Measurements from ENCODE around the gene OR11H7. TPM values are rescaled to one million over a fixed set of nuclear protein-coding genes. Genes with fewer than 3 reads are reported as not detected.
"Not testable (repeated sequence)": the region's sequence is repeated elsewhere in the genome, so short reads cannot be mapped to it uniquely, and the experiment has no call there.

The OR11H7 gene
- total RNA-seq, 4 donors from 2014 or later = not detected

GRCh38 chr14:20190596-20190995, 38.2 kb upstream of the OR11H7 start, which contains the start of gene OR11G2:
Gene OR11G2, plus strand, starts transcription at chr14:20190896. Its CDS starts 6,542 bp downstream, at chr14:20197438.
- Histone ChIP-seq H3K36me3 (no peaks in the 10 kb centered on the region), H3K27ac (no peak within 1 kb of the TSS), H3K4me3 (no peak within 1 kb of the TSS), H3K27me3 (no peaks in the 10 kb centered on the region), H3K9me3 (no peaks in the 10 kb centered on the region), H3K4me1 (no peaks in the 10 kb centered on the region)
- no peak for DNase-seq
- TF ChIP-seq POLR2A (IDR thresholded peaks at IDR 0.05) (no peak), CTCF (IDR thresholded peaks at IDR 0.05) (no peak)
- intact Hi-C loops (cut with DNase I; ENCODE audit: low total_unique reads) = no loop called here

DNA sequence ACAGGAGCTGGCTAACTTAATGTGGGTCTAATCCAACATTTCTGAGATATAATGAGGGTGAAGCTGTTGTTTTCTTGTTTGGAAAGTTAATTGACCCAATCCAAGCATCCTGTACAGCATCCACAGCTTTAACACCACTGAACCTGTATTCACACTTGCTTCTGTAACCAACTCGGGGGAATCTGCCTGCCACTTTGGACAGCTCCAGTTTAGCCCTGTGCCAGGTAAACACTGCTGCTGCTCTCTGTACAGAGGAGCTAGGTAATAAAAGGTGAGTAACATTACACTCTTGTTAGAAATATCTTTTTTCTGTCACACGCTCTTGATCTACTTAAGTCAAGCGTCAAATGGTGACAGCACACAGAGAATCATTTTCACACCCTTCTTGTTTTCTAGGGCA, 37.4 kb upstream of the OR11H7 start:
- H3K4me3 ChIP-seq = no peak overlapping the region
- H3K9me3 ChIP-seq = no peaks in the 10 kb centered on the region
- no peaks in the 10 kb centered on the region for H3K4me1 ChIP-seq
- no peak for TF ChIP-seq CTCF (IDR thresholded peaks at IDR 0.05)
- no peak for TF ChIP-seq POLR2A (IDR thresholded peaks at IDR 0.05)
- H3K36me3 ChIP-seq = no peaks in the 10 kb centered on the region
- no peaks in the 10 kb centered on the region for H3K27me3 ChIP-seq
- no peak overlapping the region for H3K27ac ChIP-seq
- intact Hi-C loops (cut with DNase I; ENCODE audit: low total_unique reads) = no loop called here
- DNase-seq = no peak

- TF ChIP-seq POLR2A (IDR thresholded peaks at IDR 0.05) (no peak), CTCF (IDR thresholded peaks at IDR 0.05) (no peak)
- Histone ChIP-seq H3K36me3 (no peaks in the 10 kb centered on the region), H3K4me1 (no peaks in the 10 kb centered on the region), H3K27ac (no peak overlapping the region), H3K9me3 (no peaks in the 10 kb centered on the region), H3K4me3 (no peak overlapping the region), H3K27me3 (no peaks in the 10 kb centered on the region)
- no peak for DNase-seq
- intact Hi-C loops (cut with DNase I; ENCODE audit: low total_unique reads) = no loop called here
Observed at GRCh38 chr14:20194101-20194500, 34.7 kb upstream of the OR11H7 start.

- H3K36me3 ChIP-seq; H3K4me3 ChIP-seq; H3K9me3 ChIP-seq; H3K27me3 ChIP-seq; H3K4me1 ChIP-seq; H3K27ac ChIP-seq; intact Hi-C loops (cut with DNase I; ENCODE audit: low total_unique reads); DNase-seq: not testable (repeated sequence)
Observed at GRCh38 chr14:20195170-20195569, 33.6 kb upstream of the OR11H7 start.

DNA sequence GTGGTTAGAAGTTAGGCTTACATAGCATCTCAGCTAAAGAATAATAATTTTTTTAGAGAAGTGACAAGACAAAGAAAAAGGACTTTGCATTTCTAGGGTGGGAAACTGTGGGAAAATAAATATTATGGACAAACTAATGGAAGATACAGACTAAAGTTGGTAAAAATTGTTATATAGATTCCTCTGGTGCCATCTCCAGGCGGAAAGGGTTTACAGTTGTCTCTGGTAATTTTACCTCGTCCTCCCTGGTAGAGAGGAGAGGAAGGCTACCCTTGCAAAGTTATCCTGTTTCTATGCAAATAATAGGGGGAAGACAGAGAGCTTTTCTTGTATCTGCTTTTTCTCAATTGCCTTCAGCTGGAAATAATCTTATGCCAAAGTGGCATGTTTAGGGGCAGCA, 32.9 kb upstream of the OR11H7 start:
- no peaks in the 10 kb centered on the region for H3K27me3 ChIP-seq
- no peak overlapping the region for H3K4me3 ChIP-seq
- H3K9me3 ChIP-seq = no peaks in the 10 kb centered on the region
- intact Hi-C loops (cut with DNase I; ENCODE audit: low total_unique reads) = no loop called here
- no peak overlapping the region for H3K27ac ChIP-seq
- no peak for DNase-seq
- no peaks in the 10 kb centered on the region for H3K36me3 ChIP-seq
- no peaks in the 10 kb centered on the region for H3K4me1 ChIP-seq
- no peak for TF ChIP-seq CTCF (IDR thresholded peaks at IDR 0.05)
- TF ChIP-seq POLR2A (IDR thresholded peaks at IDR 0.05) = no peak

DNA sequence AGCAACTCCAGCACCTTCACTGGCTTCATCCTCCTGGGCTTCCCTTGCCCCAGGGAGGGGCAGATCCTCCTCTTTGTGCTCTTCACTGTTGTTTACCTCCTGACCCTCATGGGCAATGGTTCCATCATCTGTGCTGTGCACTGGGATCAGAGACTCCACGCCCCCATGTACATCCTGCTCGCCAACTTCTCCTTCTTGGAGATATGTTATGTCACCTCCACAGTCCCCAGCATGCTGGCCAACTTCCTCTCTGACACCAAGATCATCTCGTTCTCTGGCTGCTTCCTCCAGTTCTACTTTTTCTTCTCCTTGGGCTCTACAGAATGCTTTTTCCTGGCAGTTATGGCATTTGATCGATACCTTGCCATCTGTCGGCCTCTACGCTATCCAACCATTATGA, 31.3 kb upstream of the OR11H7 start:
- Histone ChIP-seq H3K27ac (no peak overlapping the region), H3K36me3 (no peaks in the 10 kb centered on the region), H3K4me3 (no peak overlapping the region), H3K4me1 (no peaks in the 10 kb centered on the region), H3K9me3 (no peaks in the 10 kb centered on the region), H3K27me3 (no peaks in the 10 kb centered on the region)
- intact Hi-C loops (cut with DNase I; ENCODE audit: low total_unique reads) = no loop called here
- TF ChIP-seq CTCF (IDR thresholded peaks at IDR 0.05) = no peak
- no peak for TF ChIP-seq POLR2A (IDR thresholded peaks at IDR 0.05)
- no peak for DNase-seq
